ENCODE data around the gene FNTB. TPM values are rescaled to one million over a fixed set of nuclear protein-coding genes. Genes with fewer than 3 reads are reported as not detected.
A peak's percentile ranks its signal among the peaks of the same experiment; 100 is the strongest.

Gene FNTB
- 6.3 TPM for total RNA-seq (2013)
- 10 to 100 TPM; 12.3 to 14.2 (median 14.1) TPM for polyA plus RNA-seq
- 5.4 and 6.9 TPM in 2 replicates for polyA minus RNA-seq
- total RNA-seq, result 0.17 to 2.3 (median 1.4) reads per million in 11 experiments

DNA sequence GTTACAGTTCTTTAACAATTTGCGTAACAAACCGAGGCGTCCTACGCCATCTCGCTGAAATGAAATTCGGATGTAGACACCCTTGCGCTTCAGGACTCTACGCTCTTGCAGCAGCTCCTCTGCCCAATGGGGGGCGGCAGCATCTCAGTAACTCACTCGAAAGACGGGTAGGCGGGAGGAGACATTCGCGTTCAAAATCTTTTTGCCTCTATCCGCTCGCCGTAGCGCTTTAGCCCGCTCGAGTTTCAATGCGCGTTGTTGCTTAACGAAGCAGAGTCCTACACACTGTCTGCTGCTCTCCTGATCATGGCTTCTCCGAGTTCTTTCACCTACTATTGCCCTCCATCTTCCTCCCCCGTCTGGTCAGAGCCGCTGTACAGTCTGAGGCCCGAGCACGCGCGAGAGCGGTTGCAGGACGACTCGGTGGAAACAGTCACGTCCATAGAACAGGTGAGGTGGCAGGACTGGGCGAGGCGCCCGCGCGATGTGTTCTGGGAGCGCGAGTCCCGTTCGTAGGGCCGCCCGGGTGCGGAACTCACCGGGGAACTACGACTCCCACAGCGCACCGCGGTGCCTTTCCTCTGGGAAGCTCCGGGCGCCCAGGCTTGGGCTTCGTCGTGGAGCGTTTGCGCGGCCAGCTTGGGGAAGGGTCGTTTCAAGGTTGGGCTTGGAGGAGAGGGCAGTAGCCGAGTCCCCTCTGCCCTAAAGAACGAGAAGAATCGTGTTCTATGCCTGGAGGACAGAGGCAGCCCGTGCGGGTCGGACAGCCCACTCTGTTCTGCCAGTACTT lies at the start of gene FNTB:
Gene FNTB (plus strand): TSS at position 248 of the 790 bp plus-strand sequence. CDS start 59 bp downstream, at position 307.
- Mint-ChIP-seq H3K4me3 (peak within 1 kb of the TSS; percentile 100), H3K27me3 (ENCODE audit: low read depth in 3 of 3) (peaks cover 1 to 14% (median 3%) of the 10 kb centered on the region in 3 donors), H3K27ac (peak within 1 kb of the TSS; percentile 95 to 99 (median 97)), H3K9me3 (no peaks in the 10 kb centered on the region), H3K4me1 (peaks cover 53% of the 10 kb centered on the region), H3K36me3 (no peaks in the 10 kb centered on the region)
- Histone ChIP-seq H3K4me2 (replicated peaks; ENCODE audit: extremely low read depth, low read length, poor library complexity, severe bottlenecking) (peak within 1 kb of the TSS; percentile 78), H2AFZ (ENCODE audit: insufficient read depth, low read depth, low read length, poor library complexity, severe bottlenecking) (peak within 1 kb of the TSS; percentile 92), H3K4me3 (replicated peaks in 1 of 3; ENCODE audit: low read depth in 2 of 3, low read length in 3 of 3) (peak within 1 kb of the TSS; percentile 76 to 97 (median 82)), H3K27me3 (ENCODE audit: control insufficient read depth in 2 of 2, insufficient read depth in 2 of 2, low read length in 2 of 2) (no peaks in the 10 kb centered on the region), H3K36me3 (replicated peaks in 1 of 2; ENCODE audit: control insufficient read depth in 1 of 2, insufficient read depth in 2 of 2, low read length in 2 of 2) (no peaks in the 10 kb centered on the region), H4K20me1 (ENCODE audit: insufficient read depth, low read length) (no peaks in the 10 kb centered on the region), H3K9ac (ENCODE audit: insufficient read depth, low read length, poor library complexity, severe bottlenecking) (peak within 1 kb of the TSS; percentile 67), H3K4me1 (ENCODE audit: control insufficient read depth in 1 of 2, insufficient read depth in 2 of 2, low read length in 2 of 2) (peaks cover 42 to 56% of the 10 kb centered on the region in 2 donors), H3K79me2 (ENCODE audit: insufficient read depth, low read length) (peaks cover 51% of the 10 kb centered on the region), H3K27ac (ENCODE audit: low read depth in 1 of 2, low read length in 2 of 2) (peak within 1 kb of the TSS; percentile 57 to 83), H3K9me3 (replicated peaks in 1 of 2; ENCODE audit: control insufficient read depth in 1 of 2, insufficient read depth in 1 of 2, low read length in 2 of 2) (no peaks in the 10 kb centered on the region)
- intact Hi-C loops (cut with micrococcal nuclease), result loop anchor here (5.0 to 10.0 kb wide), 4 partner anchors 72 to 442 kb away; partner anchors contain the start of genes CHURC1 (in 2 of the 2), MAX (in 2 of the 2), HSPA2 (in 1 of the 2) and PPP1R36 (in 1 of the 2)
- no peak for TF ChIP-seq CTCF (IDR thresholded peaks at IDR 0.05)
- WGBS (ENCODE audit: insufficient coverage), result under 1% methylated on average over 61 of the region's 65 CpGs
- DNase-seq, result peak; percentile 88 to 93 (median 91)

GRCh38 chr14:64937171-64937820 lies 49.4 kb upstream of the FNTB start:
- no peaks in the 10 kb centered on the region for H3K4me1 ChIP-seq (ENCODE audit: control insufficient read depth in 1 of 2, insufficient read depth in 2 of 2, low read length in 2 of 2)
- H3K79me2 ChIP-seq (ENCODE audit: insufficient read depth, low read length), result no peaks in the 10 kb centered on the region
- peaks cover 65 to 97% of the 10 kb centered on the region in 2 donors for H3K36me3 ChIP-seq (replicated peaks in 1 of 2; ENCODE audit: control insufficient read depth in 1 of 2, insufficient read depth in 2 of 2, low read length in 2 of 2)
- no peak overlapping the region for H3K27ac ChIP-seq (ENCODE audit: low read depth in 1 of 2, low read length in 2 of 2)
- no peak overlapping the region for H3K4me2 ChIP-seq (replicated peaks; ENCODE audit: extremely low read depth, low read length, poor library complexity, severe bottlenecking)
- no peaks in the 10 kb centered on the region for H3K9me3 Mint-ChIP-seq
- H3K4me1 Mint-ChIP-seq, result peaks cover 2% of the 10 kb centered on the region
- no peaks in the 10 kb centered on the region for H3K9me3 ChIP-seq (replicated peaks in 1 of 2; ENCODE audit: control insufficient read depth in 1 of 2, insufficient read depth in 1 of 2, low read length in 2 of 2)
- H3K4me3 ChIP-seq (replicated peaks in 1 of 3; ENCODE audit: low read depth in 2 of 3, low read length in 3 of 3), result no peak overlapping the region
- peaks cover 81 to 84% of the 10 kb centered on the region in 2 donors for H3K36me3 Mint-ChIP-seq
- TF ChIP-seq CTCF (IDR thresholded peaks at IDR 0.05), result no peak
- 83% methylated on average over 1 of the region's 1 CpG for WGBS (ENCODE audit: insufficient coverage)
- H3K27ac Mint-ChIP-seq, result peak overlapping the region in 1 of 7 donors; percentile 20
- DNase-seq, result no peak
- peaks cover 0 to 1% (median 0%) of the 10 kb centered on the region in 3 donors for H3K27me3 Mint-ChIP-seq (ENCODE audit: low read depth in 3 of 3)
- peaks cover 57% of the 10 kb centered on the region for H4K20me1 ChIP-seq (ENCODE audit: insufficient read depth, low read length)
- no peaks in the 10 kb centered on the region for H3K27me3 ChIP-seq (ENCODE audit: control insufficient read depth in 2 of 2, insufficient read depth in 2 of 2, low read length in 2 of 2)
- intact Hi-C loops (cut with micrococcal nuclease), result no loop called here
- no peak overlapping the region for H3K4me3 Mint-ChIP-seq
- no peak overlapping the region for H3K9ac ChIP-seq (ENCODE audit: insufficient read depth, low read length, poor library complexity, severe bottlenecking)
- no peak overlapping the region for H2AFZ ChIP-seq (ENCODE audit: insufficient read depth, low read depth, low read length, poor library complexity, severe bottlenecking)

All from CD14-positive monocyte (primary cell).